GM18502 (cell line): ENCODE measurements around the gene R3HCC1L.
"Not testable (repeated sequence)": the region's sequence is repeated elsewhere in the genome, so short reads cannot be mapped to it uniquely, and the experiment has no call there.

Experiments
- ATAC-seq: cut with Tn5 transposase; IDR thresholded peaks from one replicate; pipeline ENCODE4 v1.9.1; 2021; ENCODE audit warnings: mild to moderate bottlenecking; ENCODE audit not compliant: unreplicated experiment, poor library complexity

The R3HCC1L gene

GRCh38 chr10:98224509-98224908, 90.1 kb downstream of the R3HCC1L start:
- no peak for ATAC-seq

- ATAC-seq = no peak
These were observed 90.5 kb downstream of the R3HCC1L start for GRCh38 chr10:98224996-98225395.

GRCh38 chr10:98226508-98227144, 92.2 kb downstream of the R3HCC1L start:
- ATAC-seq = no peak

GRCh38 chr10:98227713-98228112, 93.3 kb downstream of the R3HCC1L start:
- ATAC-seq = not testable (repeated sequence)

- not testable (repeated sequence) for ATAC-seq
These were observed 93.8 kb downstream of the R3HCC1L start for GRCh38 chr10:98228266-98228665.

GRCh38 chr10:98231417-98231816, 97.0 kb downstream of the R3HCC1L start:
- ATAC-seq = no peak

GRCh38 chr10:98235846-98236245, 101.4 kb downstream of the R3HCC1L start:
- no peak for ATAC-seq

- ATAC-seq = no peak
These were observed 102.4 kb downstream of the R3HCC1L start for GRCh38 chr10:98236862-98237261.

- no peak for ATAC-seq
These were observed 103.9 kb downstream of the R3HCC1L start for GRCh38 chr10:98238391-98238790.

- no peak for ATAC-seq
These were observed 106.1 kb downstream of the R3HCC1L start for GRCh38 chr10:98240524-98240923.

- ATAC-seq = no peak
These were observed 108.4 kb downstream of the R3HCC1L start for GRCh38 chr10:98242823-98243222.

- ATAC-seq = no peak
These were observed 109.7 kb downstream of the R3HCC1L start for GRCh38 chr10:98244141-98244540.

GRCh38 chr10:98244586-98244985, 110.1 kb downstream of the R3HCC1L start:
- ATAC-seq = no peak

GRCh38 chr10:98246911-98247805, 112.7 kb downstream of the R3HCC1L start:
- ATAC-seq = no peak

- ATAC-seq = no peak
These were observed 113.6 kb downstream of the R3HCC1L start for GRCh38 chr10:98248018-98248417.

- ATAC-seq = no peak
These were observed 114.7 kb downstream of the R3HCC1L start for GRCh38 chr10:98249134-98249533.

GRCh38 chr10:98251399-98251798, 116.9 kb downstream of the R3HCC1L start:
- no peak for ATAC-seq

GRCh38 chr10:98252464-98252863, 118.0 kb downstream of the R3HCC1L start:
- ATAC-seq = no peak

GRCh38 chr10:98253499-98253898, 119.0 kb downstream of the R3HCC1L start:
- no peak for ATAC-seq

GRCh38 chr10:98254234-98254974, 119.9 kb downstream of the R3HCC1L start:
- no peak for ATAC-seq
